Measurements from ENCODE around the gene SLC9C2.
"Not testable (repeated sequence)": the region's sequence is repeated elsewhere in the genome, so short reads cannot be mapped to it uniquely, and the experiment has no call there.

The SLC9C2 gene

DNA sequence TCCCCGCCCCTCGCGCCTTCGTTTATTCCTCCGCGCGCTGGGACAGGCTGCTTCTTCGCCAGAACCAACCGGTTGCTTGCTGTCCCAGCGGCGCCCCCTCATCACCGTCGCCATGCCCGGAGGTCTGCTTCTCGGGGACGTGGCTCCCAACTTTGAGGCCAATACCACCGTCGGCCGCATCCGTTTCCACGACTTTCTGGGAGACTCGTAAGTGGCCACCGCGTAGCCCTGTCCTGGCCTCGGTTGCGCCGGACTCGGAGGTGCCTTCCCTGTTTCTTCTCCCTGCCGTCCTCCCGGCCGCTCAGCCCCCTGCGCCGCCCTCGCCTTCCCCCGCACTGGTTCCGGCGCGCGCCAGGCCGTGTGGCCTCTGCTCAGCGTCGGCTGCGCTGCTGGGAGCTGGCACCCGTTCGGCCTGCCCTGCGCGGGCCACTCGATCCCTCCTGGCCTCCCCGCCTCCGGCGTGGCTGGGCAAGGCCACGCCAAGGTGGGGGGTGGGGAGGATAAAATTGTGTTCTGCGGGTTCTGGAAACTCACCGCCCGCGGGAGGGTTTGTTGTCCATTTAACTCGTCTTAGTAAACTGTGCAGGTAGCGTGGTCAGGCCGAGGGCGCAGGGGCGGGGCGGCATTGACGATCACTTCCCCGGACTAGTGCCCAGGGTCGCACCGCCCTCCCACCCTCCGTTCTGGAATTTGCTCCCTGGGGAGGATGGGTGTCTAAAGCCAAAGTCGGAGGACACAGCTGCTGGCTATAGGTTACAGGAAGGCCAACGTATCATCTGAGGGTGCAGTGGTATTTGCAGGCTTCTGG, 125.4 kb downstream of the SLC9C2 start, which contains the start of gene PRDX6:
PRDX6 (plus strand) TSS at position 50 of the 808 bp plus-strand sequence; CDS start at position 113, 63 bp downstream.
- Histone ChIP-seq H3K27ac (ENCODE audit: low read length) (peak within 1 kb of the TSS; percentile 65), H3K36me3 (ENCODE audit: control insufficient read depth, low read depth, low read length) (peaks cover 29% of the 10 kb centered on the region), H3K9me3 (ENCODE audit: control insufficient read depth, low read depth, low read length) (no peaks in the 10 kb centered on the region), H3K9ac (ENCODE audit: low read length) (peak within 1 kb of the TSS; percentile 93), H3K27me3 (ENCODE audit: control insufficient read depth, insufficient read depth, low read length) (no peaks in the 10 kb centered on the region), H3K4me1 (ENCODE audit: control insufficient read depth, low read depth, low read length) (peaks cover 17% of the 10 kb centered on the region), H3K4me3 (ENCODE audit: low read length) (peak within 1 kb of the TSS; percentile 94)

DNA sequence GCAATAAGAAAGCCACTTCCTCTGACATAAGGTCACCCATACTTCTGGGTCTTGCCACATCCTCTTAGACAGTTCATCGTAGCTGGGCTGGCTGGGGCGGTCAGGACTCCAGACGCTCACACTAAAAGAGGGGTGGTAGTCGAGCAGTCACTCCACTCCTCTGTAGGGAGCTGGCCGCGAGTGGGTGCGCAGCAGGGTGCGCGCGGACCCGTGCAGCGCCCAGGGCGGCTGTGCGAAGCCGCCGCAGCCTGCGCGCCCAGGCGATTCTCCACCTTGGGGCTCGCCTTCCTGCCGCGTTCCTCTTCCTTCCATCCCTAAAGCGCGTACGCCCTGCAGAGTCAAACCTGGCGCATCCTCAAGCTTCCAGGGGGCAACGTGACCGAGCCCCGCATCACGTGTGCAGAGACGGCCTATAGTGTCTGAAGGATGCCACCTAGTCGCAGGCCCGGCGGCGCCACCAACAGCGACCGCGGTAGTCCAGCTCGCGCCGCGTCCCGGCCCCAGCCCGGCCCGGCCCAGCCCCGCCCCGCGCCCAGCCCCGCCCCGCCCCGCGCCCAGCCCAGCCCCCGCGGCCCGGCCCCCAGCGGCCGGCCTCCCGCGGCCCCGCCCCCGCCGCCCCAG, 126.1 kb downstream of the SLC9C2 start:
- Histone ChIP-seq H3K27ac (ENCODE audit: low read length) (no peak overlapping the region), H3K27me3 (ENCODE audit: control insufficient read depth, insufficient read depth, low read length) (no peaks in the 10 kb centered on the region), H3K4me3 (ENCODE audit: low read length) (peak overlapping the region; percentile 94), H3K4me1 (ENCODE audit: control insufficient read depth, low read depth, low read length) (peaks cover 17% of the 10 kb centered on the region), H3K9ac (ENCODE audit: low read length) (peak overlapping the region; percentile 93), H3K36me3 (ENCODE audit: control insufficient read depth, low read depth, low read length) (peaks cover 25% of the 10 kb centered on the region), H3K9me3 (ENCODE audit: control insufficient read depth, low read depth, low read length) (peaks cover 1% of the 10 kb centered on the region)

DNA sequence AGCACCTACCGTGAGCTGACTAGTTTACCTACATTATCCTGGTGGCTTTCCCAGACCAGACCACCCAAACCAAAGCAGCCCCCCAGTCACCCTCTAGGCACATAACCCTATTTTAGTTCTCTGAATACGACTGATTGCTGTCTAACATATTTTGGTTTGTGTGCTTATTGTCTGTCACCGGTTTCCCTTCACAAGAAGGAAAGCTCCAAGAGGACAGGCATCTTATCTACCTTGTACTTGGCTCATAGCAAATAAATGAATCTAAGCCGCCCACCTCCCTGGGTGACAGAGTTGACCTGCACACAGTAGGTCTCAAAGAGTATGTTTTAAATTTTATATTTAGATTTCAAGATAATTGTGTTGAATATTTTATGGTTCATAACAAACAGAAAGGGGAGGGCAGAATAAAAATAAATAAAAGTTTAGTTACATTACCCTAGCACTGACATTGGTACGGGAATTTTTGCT, 126.6 kb downstream of the SLC9C2 start:
- H3K27me3 ChIP-seq (ENCODE audit: control insufficient read depth, insufficient read depth, low read length) = no peaks in the 10 kb centered on the region
- H3K27ac ChIP-seq (ENCODE audit: low read length) = no peak overlapping the region
- peak overlapping the region; percentile 70 for H3K9ac ChIP-seq (ENCODE audit: low read length)
- peaks cover 6% of the 10 kb centered on the region for H3K9me3 ChIP-seq (ENCODE audit: control insufficient read depth, low read depth, low read length)
- peaks cover 20% of the 10 kb centered on the region for H3K36me3 ChIP-seq (ENCODE audit: control insufficient read depth, low read depth, low read length)
- H3K4me1 ChIP-seq (ENCODE audit: control insufficient read depth, low read depth, low read length) = peaks cover 17% of the 10 kb centered on the region
- H3K4me3 ChIP-seq (ENCODE audit: low read length) = peak overlapping the region; percentile 90

DNA sequence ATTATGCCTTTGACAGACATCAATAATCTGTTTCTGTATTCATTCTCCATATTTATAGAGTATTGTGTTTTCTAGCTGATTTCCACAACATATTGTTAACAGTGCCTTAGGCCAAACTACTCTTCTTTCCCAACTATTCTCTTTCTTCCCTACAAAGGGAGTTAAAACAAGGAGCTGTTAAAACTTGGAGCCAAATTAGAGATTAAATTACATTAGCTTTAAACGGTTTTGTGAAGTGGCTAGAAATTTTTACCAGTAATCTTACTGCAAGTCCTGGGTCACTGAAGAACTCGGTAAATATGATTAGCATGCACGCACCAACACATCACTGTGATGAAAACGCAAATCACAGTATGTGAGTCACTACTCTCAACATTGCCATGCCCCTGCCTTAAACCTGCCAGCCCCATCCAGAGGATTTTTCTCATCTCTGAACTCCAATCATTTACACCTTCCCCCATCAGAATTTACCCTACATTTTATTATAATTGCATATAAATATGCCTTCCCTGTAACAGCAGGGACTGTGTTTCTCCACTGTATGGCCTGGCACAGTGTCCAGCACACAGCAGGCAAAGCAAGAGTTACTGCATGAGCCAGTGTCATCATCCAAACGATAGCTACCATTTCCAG, 127.2 kb downstream of the SLC9C2 start:
- peaks cover 17% of the 10 kb centered on the region for H3K4me1 ChIP-seq (ENCODE audit: control insufficient read depth, low read depth, low read length)
- peak overlapping the region; percentile 90 for H3K4me3 ChIP-seq (ENCODE audit: low read length)
- H3K9me3 ChIP-seq (ENCODE audit: control insufficient read depth, low read depth, low read length) = peaks cover 11% of the 10 kb centered on the region
- H3K9ac ChIP-seq (ENCODE audit: low read length) = no peak overlapping the region
- H3K27me3 ChIP-seq (ENCODE audit: control insufficient read depth, insufficient read depth, low read length) = no peaks in the 10 kb centered on the region
- peaks cover 14% of the 10 kb centered on the region for H3K36me3 ChIP-seq (ENCODE audit: control insufficient read depth, low read depth, low read length)
- no peak overlapping the region for H3K27ac ChIP-seq (ENCODE audit: low read length)

DNA sequence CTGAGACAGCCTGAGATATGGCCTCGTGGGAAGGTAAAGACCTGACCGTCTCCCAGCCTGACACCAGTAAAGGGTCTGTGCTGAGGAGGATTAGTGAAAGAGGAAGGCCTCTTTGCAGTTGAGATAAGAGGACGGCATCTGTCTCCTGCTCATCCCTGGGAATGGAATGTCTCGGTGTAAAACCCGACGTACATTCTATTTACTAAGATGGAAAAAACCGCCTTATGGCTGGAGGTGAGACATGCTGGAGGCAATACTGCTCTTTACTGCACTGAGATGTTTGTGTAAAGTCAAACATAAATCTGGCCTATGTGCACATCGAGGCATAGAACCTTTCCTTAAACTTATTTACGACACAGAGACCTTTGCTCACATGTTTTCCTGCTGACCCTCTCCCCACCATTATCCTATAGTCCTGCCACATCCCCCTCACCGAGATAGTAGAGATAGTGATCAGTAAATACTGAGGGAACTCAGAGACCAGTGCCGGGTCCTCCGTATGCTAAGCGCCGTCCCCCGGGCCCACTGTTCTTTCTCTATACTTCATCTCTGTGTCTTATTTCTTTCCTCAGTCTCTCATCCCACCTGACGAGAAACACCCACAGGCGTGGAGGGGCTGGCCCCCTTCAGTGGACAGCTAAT, 128.0 kb downstream of the SLC9C2 start:
- H3K27ac ChIP-seq (ENCODE audit: low read length); H3K27me3 ChIP-seq (ENCODE audit: control insufficient read depth, insufficient read depth, low read length); H3K36me3 ChIP-seq (ENCODE audit: control insufficient read depth, low read depth, low read length); H3K4me3 ChIP-seq (ENCODE audit: low read length); H3K9ac ChIP-seq (ENCODE audit: low read length): not testable (repeated sequence)
- peaks cover 16% of the 10 kb centered on the region for H3K4me1 ChIP-seq (ENCODE audit: control insufficient read depth, low read depth, low read length)
- H3K9me3 ChIP-seq (ENCODE audit: control insufficient read depth, low read depth, low read length) = peaks cover 16% of the 10 kb centered on the region

DNA sequence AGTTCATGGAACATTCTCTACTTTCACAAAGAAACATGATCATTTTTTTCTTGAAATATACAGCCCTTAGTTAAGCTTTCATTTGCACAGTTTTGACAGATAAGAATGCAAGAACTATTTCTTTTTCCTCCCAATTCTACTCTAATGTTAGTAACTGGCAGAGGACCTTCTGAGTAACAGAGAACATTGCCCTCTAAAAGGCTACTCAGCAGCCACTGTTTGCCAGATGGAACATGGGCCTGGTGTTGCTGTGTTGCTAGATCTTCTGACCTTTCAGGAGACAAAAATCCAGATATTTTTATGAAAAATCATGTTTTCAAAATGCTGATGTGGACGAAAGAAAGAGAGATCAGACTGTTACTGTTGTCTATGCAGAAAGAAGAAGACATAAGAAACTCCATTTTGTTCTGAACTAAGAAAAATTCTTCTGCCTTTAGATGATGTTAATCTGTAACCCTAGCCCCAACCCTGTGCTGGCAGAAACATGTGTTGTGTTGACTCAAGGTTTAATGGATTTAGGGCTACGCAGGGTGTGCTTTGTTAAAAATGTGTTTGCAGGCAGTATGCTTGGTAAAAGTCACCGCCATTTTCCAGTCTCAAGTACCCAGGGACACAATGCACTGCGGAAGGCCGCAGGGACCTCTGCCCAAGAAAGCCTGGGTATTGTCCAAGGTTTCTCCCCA, 128.6 kb downstream of the SLC9C2 start:
- Histone ChIP-seq H3K36me3 (ENCODE audit: control insufficient read depth, low read depth, low read length) (peaks cover 3% of the 10 kb centered on the region), H3K9ac (ENCODE audit: low read length) (no peak overlapping the region), H3K4me3 (ENCODE audit: low read length) (no peak overlapping the region), H3K9me3 (ENCODE audit: control insufficient read depth, low read depth, low read length) (peaks cover 16% of the 10 kb centered on the region), H3K27ac (ENCODE audit: low read length) (no peak overlapping the region), H3K27me3 (ENCODE audit: control insufficient read depth, insufficient read depth, low read length) (no peaks in the 10 kb centered on the region), H3K4me1 (ENCODE audit: control insufficient read depth, low read depth, low read length) (peaks cover 9% of the 10 kb centered on the region)

DNA sequence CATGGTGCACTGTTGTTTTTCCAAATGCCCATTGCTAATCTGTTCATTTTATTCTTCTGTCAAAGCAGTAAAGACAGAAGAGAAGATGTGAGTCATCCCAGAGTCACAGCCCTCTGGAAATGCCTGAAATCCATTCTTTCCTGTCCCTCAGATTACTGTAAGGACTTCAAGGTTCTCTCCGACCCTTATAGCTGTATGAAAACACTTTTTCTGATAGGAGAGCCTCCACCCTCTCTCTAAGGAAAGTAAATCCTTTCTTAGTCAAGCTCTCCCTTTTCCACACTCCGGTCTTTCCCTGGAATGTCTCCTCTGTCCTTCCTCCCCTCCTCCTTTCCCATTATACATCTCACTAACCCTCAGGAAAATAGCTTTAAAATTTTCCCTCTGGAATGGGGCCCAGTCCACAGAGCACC, 129.3 kb downstream of the SLC9C2 start:
- peaks cover 3% of the 10 kb centered on the region for H3K4me1 ChIP-seq (ENCODE audit: control insufficient read depth, low read depth, low read length)
- H3K9me3 ChIP-seq (ENCODE audit: control insufficient read depth, low read depth, low read length) = peaks cover 16% of the 10 kb centered on the region
- H3K36me3 ChIP-seq (ENCODE audit: control insufficient read depth, low read depth, low read length) = peaks cover 3% of the 10 kb centered on the region
- H3K9ac ChIP-seq (ENCODE audit: low read length) = no peak overlapping the region
- no peak overlapping the region for H3K27ac ChIP-seq (ENCODE audit: low read length)
- H3K4me3 ChIP-seq (ENCODE audit: low read length) = no peak overlapping the region
- no peaks in the 10 kb centered on the region for H3K27me3 ChIP-seq (ENCODE audit: control insufficient read depth, insufficient read depth, low read length)

DNA sequence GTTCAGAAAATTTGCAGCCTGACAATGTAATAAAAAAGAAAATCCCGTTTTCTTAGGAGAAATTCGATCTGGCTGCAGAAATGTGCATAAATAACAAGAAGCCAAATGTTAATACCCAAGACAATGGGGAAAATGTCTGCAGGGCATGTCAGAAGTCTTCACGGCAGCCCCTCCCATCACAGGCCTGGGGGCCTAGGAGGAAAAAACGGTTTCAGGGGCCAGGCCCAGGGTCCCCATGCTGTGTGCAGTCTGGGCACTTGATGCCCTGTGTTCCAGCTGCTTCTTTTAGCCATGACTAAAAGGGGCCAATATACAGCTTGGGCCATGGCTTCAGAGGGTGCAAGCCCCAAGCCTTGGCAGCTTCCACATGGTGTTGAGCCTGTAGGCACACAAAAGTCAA, 132.3 kb downstream of the SLC9C2 start:
- Histone ChIP-seq H3K4me1 (ENCODE audit: control insufficient read depth, low read depth, low read length) (no peaks in the 10 kb centered on the region), H3K36me3 (ENCODE audit: control insufficient read depth, low read depth, low read length) (peaks cover 3% of the 10 kb centered on the region), H3K9ac (ENCODE audit: low read length) (no peak overlapping the region), H3K9me3 (ENCODE audit: control insufficient read depth, low read depth, low read length) (peaks cover 16% of the 10 kb centered on the region), H3K27ac (ENCODE audit: low read length) (no peak overlapping the region), H3K4me3 (ENCODE audit: low read length) (no peak overlapping the region), H3K27me3 (ENCODE audit: control insufficient read depth, insufficient read depth, low read length) (no peaks in the 10 kb centered on the region)

DNA sequence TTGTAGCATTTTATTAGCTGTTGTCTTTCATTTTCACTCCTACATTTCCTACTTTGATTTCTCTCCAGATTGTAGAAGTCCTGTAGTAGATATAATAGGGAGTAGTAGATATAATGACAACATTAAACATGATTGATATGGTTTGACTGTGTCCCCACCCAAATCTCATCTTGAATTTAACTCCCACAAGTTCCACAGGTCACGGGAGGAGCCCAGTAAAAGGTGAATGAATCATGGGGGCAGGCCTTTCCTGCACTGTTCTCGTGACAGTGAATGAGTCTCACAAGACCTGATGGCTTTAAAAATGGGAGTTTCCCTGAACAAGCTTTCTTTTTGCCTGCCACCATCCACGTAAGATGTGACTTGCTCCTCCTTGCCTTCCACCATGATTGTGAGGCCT, 133.2 kb downstream of the SLC9C2 start:
- H3K36me3 ChIP-seq (ENCODE audit: control insufficient read depth, low read depth, low read length) = peaks cover 3% of the 10 kb centered on the region
- no peaks in the 10 kb centered on the region for H3K27me3 ChIP-seq (ENCODE audit: control insufficient read depth, insufficient read depth, low read length)
- peaks cover 16% of the 10 kb centered on the region for H3K9me3 ChIP-seq (ENCODE audit: control insufficient read depth, low read depth, low read length)
- H3K4me1 ChIP-seq (ENCODE audit: control insufficient read depth, low read depth, low read length) = no peaks in the 10 kb centered on the region
- H3K9ac ChIP-seq (ENCODE audit: low read length) = no peak overlapping the region
- no peak overlapping the region for H3K4me3 ChIP-seq (ENCODE audit: low read length)
- H3K27ac ChIP-seq (ENCODE audit: low read length) = no peak overlapping the region

DNA sequence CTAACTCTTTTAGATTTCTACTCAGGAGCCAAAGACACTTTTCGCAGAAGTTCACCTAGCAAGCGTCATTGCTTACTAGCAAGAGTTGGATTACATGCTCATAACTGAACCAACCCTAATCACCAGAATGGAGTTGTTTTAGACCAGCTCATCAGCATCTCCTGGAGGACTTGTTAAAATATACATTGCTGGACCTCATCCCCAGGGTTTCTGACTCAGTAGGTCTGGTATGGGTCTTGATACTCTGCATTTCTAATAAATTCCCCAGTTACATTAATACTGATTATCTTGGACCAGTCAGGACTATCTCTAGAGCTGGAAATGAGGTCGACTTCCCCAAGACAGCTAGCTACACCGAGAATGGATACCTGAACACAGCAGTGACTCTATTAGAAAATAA, 135.4 kb downstream of the SLC9C2 start:
- no peaks in the 10 kb centered on the region for H3K27me3 ChIP-seq (ENCODE audit: control insufficient read depth, insufficient read depth, low read length)
- H3K9me3 ChIP-seq (ENCODE audit: control insufficient read depth, low read depth, low read length) = peaks cover 16% of the 10 kb centered on the region
- H3K9ac ChIP-seq (ENCODE audit: low read length) = no peak overlapping the region
- no peaks in the 10 kb centered on the region for H3K4me1 ChIP-seq (ENCODE audit: control insufficient read depth, low read depth, low read length)
- H3K27ac ChIP-seq (ENCODE audit: low read length) = no peak overlapping the region
- no peak overlapping the region for H3K4me3 ChIP-seq (ENCODE audit: low read length)
- peaks cover 3% of the 10 kb centered on the region for H3K36me3 ChIP-seq (ENCODE audit: control insufficient read depth, low read depth, low read length)

DNA sequence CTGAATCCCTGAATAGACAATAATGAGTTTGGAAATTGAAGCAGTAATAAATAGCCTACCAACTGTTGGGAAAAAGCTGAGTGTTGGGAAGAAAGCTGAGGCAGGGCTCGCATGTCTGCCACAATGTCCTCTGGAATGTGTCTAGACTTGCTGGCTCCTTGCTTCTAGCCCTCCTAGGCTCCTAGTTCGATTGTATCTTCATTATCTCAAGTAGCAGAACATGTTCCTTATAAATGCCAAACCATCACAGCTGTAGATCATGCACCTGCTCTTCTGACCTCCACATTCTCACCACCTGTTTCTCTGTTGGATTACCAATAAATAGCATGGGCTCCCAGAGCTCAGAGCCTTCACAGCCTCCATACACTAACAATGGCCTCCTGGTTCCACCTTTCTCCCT, 138.7 kb downstream of the SLC9C2 start:
- not testable (repeated sequence) for H3K9me3 ChIP-seq (ENCODE audit: control insufficient read depth, low read depth, low read length); H3K27ac ChIP-seq (ENCODE audit: low read length); H3K9ac ChIP-seq (ENCODE audit: low read length)

More for the DNA sequence above, 138.7 kb downstream of the SLC9C2 start:
- not testable (repeated sequence) for H3K27me3 ChIP-seq (ENCODE audit: control insufficient read depth, insufficient read depth, low read length); H3K4me1 ChIP-seq (ENCODE audit: control insufficient read depth, low read depth, low read length); H3K4me3 ChIP-seq (ENCODE audit: low read length); H3K36me3 ChIP-seq (ENCODE audit: control insufficient read depth, low read depth, low read length)

Data from iPS-18a (cell line).